ENCODE data around the gene ADAMTS20. TPM values are rescaled to one million over a fixed set of nuclear protein-coding genes. Genes with fewer than 3 reads are reported as not detected.

ADAMTS20 gene
- total RNA-seq, 2 experiments from 2014 or later: not detected

DNA sequence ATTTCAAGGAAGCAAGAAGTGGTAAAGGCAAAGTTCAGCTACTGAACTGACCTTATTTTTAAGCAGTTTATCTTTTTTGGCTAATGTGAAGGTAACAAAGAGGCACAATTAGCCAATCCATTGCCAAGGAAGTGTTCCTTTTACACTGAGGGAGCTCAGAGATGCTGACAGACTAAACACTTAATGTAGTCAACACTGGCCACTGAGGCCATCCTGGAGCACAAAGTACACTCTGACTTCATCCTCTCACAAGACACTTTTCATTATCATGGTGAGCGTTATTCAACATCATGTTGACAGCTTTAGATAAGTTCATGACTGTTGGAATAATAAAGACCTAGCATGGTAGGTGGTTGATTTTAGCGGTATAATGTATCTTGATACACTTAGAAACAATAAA lies 89.9 kb downstream of the ADAMTS20 start:
- ChIA-PET POLR2A (no interaction called here), CTCF (interaction anchor here (1.9 kb wide), 1 partner anchor 17 kb away, joined by 8 read pairs; no protein-coding TSS in a partner anchor)
- no peak overlapping the region for H3K4me3 Mint-ChIP-seq
- H3K4me1 Mint-ChIP-seq (ENCODE audit: low read depth): no peaks in the 10 kb centered on the region
- intact Hi-C loops (cut with micrococcal nuclease): no loop called here
- no peak overlapping the region for H3K27ac Mint-ChIP-seq
- H3K9me3 Mint-ChIP-seq: peaks cover 3% of the 10 kb centered on the region
- no peak for DNase-seq
- H3K27me3 Mint-ChIP-seq: no peaks in the 10 kb centered on the region
- no peaks in the 10 kb centered on the region for H3K36me3 Mint-ChIP-seq

DNA sequence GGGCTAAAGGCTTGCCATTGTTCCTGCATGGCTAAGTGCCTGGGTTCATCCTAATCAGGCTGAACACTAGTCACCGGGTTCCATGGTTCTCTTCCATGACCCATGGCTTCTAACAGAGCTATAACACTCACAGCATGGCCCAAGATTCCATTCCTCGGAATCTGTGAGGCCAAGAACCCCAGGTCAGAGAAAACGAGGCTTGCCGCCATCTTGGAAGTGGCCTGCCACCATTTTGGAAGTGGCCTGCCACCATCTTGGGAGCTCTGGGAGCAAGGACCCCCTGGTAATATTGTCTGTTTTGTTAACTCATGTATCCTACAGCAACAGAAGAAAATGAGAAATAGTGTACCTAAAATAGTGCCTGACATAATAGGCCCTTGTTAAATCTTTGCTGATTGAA lies 92.7 kb downstream of the ADAMTS20 start:
- Mint-ChIP-seq H3K4me1 (ENCODE audit: low read depth) (no peaks in the 10 kb centered on the region), H3K4me3 (no peak overlapping the region), H3K27ac (no peak overlapping the region), H3K27me3 (no peaks in the 10 kb centered on the region), H3K36me3 (no peaks in the 10 kb centered on the region), H3K9me3 (peaks cover 11% of the 10 kb centered on the region)
- ChIA-PET POLR2A (no interaction called here), CTCF (interaction anchor here (1.8 kb wide), 1 partner anchor 14 kb away, joined by 10 read pairs; no protein-coding TSS in a partner anchor)
- intact Hi-C loops (cut with micrococcal nuclease): no loop called here
- no peak for DNase-seq

DNA sequence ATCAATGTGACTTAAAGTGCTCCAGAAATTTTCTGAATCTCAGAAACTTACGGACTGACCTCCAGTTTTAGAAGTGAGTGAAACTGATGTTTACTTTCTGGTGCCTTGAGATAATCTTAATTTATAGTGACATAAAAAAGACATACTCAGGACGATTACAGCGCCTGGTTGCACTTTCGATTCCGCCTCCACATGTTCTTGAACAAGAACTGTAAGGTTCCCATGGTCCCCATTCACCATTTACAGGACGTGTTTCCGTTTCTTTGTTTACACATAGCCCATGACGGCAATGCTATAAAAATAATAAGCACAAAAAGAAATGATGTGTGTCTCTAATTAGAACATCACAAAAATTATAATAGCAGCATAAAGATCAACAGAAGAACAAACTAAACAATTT lies 98.2 kb downstream of the ADAMTS20 start:
- Mint-ChIP-seq H3K4me3 (no peak overlapping the region), H3K4me1 (ENCODE audit: low read depth) (no peaks in the 10 kb centered on the region), H3K27ac (no peak overlapping the region), H3K27me3 (no peaks in the 10 kb centered on the region), H3K9me3 (peaks cover 11% of the 10 kb centered on the region), H3K36me3 (no peaks in the 10 kb centered on the region)
- intact Hi-C loops (cut with micrococcal nuclease): no loop called here
- POLR2A ChIA-PET: no interaction called here
- DNase-seq: no peak
- CTCF ChIA-PET: no interaction called here

DNA sequence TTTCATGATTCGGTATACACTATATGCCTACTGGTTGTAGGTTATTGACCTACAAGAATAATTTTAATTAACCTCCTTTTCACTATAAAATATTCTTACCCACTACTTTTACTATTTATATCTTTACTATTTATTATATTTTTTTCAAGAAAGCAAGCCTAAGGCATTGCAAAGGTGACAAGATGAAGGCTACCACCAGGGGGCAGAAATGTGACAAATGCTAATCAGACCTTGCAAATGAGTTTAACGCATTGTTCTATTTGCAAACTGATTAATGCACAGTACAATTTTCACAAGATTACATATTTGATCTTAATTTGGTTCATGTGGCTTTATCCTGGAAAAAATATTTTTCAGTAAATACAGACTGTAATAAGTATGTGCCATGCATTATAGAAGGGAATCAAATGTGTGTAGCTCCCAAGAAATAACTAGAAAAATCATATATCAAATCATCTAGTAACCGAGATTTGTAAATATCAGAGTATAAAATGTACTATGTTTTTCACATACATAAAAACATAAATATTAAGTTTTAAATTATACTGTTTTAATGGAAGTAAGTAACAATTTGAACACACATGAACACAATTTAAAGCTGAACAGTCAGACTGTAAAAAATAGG lies 107.0 kb downstream of the ADAMTS20 start:
- intact Hi-C loops (cut with micrococcal nuclease): loop anchor here (1.0 to 10.0 kb wide), 3 partner anchors 227 to 437 kb away; no protein-coding TSS in a partner anchor

DNA sequence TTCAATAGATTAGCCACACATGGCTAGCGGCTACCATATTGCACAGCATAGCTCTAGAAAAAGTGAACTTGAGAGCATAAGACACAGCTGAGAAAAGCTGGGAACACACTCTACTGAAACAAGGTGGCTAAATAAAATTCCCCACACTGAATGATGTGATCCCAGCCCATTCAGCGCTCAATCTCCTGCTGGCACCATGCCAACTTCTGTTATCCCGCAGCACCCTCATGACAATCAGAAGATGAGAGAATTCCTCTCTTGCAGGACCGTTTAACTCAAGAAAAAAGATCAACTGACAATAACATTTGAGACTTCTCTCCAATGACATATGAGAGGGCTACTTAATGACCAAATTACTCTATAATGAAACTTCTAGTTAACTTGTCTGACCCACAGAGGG lies 115.4 kb downstream of the ADAMTS20 start:
- no peak for DNase-seq
- no peaks in the 10 kb centered on the region for H3K9me3 Mint-ChIP-seq
- no peaks in the 10 kb centered on the region for H3K4me1 Mint-ChIP-seq (ENCODE audit: low read depth)
- H3K4me3 Mint-ChIP-seq: no peak overlapping the region
- CTCF ChIA-PET: no interaction called here
- peaks cover 2% of the 10 kb centered on the region for H3K27me3 Mint-ChIP-seq
- POLR2A ChIA-PET: no interaction called here
- no peak overlapping the region for H3K27ac Mint-ChIP-seq
- intact Hi-C loops (cut with micrococcal nuclease): no loop called here
- H3K36me3 Mint-ChIP-seq: no peaks in the 10 kb centered on the region

More for the DNA sequence above, 107.0 kb downstream of the ADAMTS20 start:
- ChIA-PET CTCF (interaction anchor here (0.7 to 5.6 kb wide), 8 partner anchors 10 to 441 kb away, joined by 3 to 48 read pairs (median 8); no protein-coding TSS in a partner anchor), POLR2A (no interaction called here)
- no peaks in the 10 kb centered on the region for H3K9me3 Mint-ChIP-seq
- peak; percentile 55 for DNase-seq
- H3K4me3 Mint-ChIP-seq: no peak overlapping the region
- no peak overlapping the region for H3K27ac Mint-ChIP-seq
- no peaks in the 10 kb centered on the region for H3K36me3 Mint-ChIP-seq
- H3K27me3 Mint-ChIP-seq: no peaks in the 10 kb centered on the region
- H3K4me1 Mint-ChIP-seq (ENCODE audit: low read depth): no peaks in the 10 kb centered on the region

DNA sequence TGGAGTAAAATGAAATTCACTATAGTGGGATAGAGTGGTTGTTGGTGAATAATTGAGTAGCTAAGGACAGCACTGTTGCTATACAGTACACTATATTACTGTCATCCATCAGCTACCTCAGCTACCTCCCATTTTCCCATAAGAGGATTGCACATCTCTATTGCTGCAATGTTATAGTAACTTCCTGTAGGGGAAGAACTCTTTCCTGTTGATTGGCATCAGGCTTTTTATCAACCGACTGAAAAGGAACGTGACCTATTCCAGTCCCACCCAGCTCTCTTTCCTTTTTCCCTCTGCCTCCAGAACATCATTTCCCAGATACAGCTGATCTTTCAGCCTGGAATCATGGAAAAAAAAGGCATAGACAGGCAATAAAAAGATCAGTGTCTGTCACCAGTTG lies 117.4 kb downstream of the ADAMTS20 start:
- Mint-ChIP-seq H3K9me3 (no peaks in the 10 kb centered on the region), H3K27ac (no peak overlapping the region), H3K4me1 (ENCODE audit: low read depth) (no peaks in the 10 kb centered on the region), H3K27me3 (peaks cover 2% of the 10 kb centered on the region), H3K36me3 (no peaks in the 10 kb centered on the region), H3K4me3 (no peak overlapping the region)
- ChIA-PET POLR2A (no interaction called here), CTCF (no interaction called here)
- intact Hi-C loops (cut with micrococcal nuclease): no loop called here
- DNase-seq: no peak

DNA sequence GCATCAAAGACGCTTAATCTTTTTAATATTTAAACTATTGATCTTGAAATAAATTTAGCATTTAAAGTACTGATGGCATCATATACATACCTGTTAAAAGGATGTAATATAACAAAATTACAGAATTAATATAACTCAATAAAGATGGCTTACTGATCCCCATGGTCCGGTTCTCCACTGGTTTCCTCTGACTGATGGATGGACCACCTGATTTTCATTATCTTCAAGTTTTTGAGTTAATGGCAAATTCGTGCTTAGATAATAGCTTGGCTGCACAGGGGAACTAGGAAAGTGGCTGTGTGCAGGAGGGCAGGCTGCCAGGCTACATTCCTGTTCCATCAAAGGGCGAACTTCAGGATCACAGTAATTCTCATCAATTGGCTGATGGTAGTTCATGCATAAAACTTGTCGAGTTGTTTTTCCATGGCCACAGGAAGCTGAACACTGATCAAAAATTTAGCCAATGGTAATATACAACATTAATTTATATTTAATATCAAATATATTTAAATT lies 123.9 kb downstream of the ADAMTS20 start:
- no peak overlapping the region for H3K27ac Mint-ChIP-seq
- DNase-seq: no peak
- H3K4me3 Mint-ChIP-seq: no peak overlapping the region
- ChIA-PET POLR2A (no interaction called here), CTCF (no interaction called here)
- peaks cover 1% of the 10 kb centered on the region for H3K27me3 Mint-ChIP-seq
- no peaks in the 10 kb centered on the region for H3K36me3 Mint-ChIP-seq
- intact Hi-C loops (cut with micrococcal nuclease): no loop called here
- no peaks in the 10 kb centered on the region for H3K4me1 Mint-ChIP-seq (ENCODE audit: low read depth)
- no peaks in the 10 kb centered on the region for H3K9me3 Mint-ChIP-seq

DNA sequence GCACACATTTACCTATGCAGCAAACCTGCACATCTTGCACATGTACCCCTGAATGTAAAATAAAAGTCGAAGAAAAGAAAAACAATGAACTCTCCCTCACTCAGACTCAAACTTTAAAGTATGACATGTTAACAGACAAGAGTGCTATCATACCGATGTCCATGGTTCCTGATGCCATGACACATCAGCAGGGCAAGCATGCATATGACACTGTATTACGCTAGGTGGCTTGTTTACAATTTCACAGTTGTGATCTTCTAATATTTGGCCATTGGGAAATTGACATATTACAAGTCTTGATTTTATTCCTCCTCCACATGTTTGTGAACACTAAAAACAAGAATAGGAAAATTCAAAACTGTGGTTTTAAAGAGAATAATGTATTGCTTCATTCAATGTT lies 126.6 kb downstream of the ADAMTS20 start:
- no peak overlapping the region for H3K4me3 Mint-ChIP-seq
- no peaks in the 10 kb centered on the region for H3K4me1 Mint-ChIP-seq (ENCODE audit: low read depth)
- ChIA-PET CTCF (no interaction called here), POLR2A (no interaction called here)
- no peaks in the 10 kb centered on the region for H3K9me3 Mint-ChIP-seq
- peaks cover 1% of the 10 kb centered on the region for H3K27me3 Mint-ChIP-seq
- intact Hi-C loops (cut with micrococcal nuclease): no loop called here
- no peak overlapping the region for H3K27ac Mint-ChIP-seq
- no peaks in the 10 kb centered on the region for H3K36me3 Mint-ChIP-seq
- no peak for DNase-seq

DNA sequence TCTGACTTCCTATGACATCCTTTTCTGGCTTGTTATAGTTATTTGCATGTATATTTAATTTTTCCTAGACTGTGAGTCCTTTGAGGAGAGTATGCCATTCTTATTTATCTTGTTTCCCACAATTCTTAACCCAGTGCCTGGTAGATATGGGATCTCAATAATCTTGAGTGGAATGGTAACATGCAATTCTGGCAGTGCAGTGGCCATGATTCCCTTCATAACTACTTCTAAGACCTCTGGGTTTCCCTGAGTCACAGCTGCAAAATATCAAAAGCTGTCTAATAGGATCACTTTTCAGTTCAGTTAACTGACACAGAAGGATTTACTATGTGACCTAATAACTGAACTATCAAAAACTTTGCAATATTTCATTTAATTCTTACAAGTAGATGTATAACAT lies 135.0 kb downstream of the ADAMTS20 start:
- CTCF ChIA-PET: no interaction called here

DNA sequence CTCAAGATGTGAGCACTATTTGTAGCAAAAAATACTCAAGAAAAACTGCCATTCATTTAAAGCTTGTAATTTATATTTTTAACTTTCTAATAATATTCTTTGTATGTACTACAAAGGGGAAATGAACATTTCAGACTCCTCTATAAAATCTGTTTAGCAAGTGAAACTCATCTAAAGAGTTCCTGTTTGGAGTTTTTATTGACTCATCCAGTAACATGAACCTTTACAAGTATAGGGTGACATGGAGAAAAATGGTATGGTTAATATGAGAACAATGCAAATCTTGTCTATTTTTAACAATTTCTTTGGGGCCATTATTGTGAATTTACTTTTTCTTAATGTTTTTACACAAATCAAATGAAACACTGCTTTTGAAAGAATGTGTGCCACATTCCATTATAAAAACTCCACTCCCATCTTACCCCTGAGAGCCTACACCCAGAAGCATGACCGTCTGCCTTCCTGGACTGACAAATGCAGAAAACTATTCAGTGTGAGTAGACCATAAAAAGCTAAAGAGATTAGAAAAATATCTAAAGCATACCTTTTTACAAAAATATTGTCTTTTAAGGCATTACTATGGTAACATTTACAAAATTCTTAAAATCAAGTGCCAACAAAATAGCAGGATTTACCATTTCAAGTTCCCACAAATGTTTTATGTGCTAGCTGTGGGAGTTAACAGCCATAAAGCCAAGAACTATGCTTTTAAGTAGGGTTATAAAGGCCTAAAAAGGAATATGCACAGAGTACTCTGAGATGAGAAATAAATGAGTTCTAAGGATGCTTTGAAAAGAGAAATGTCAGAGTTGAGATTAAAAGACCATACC lies 144.0 kb downstream of the ADAMTS20 start:
- H3K36me3 Mint-ChIP-seq: no peaks in the 10 kb centered on the region
- no peak overlapping the region for H3K27ac Mint-ChIP-seq
- H3K4me1 Mint-ChIP-seq (ENCODE audit: low read depth): no peaks in the 10 kb centered on the region
- H3K4me3 Mint-ChIP-seq: no peak overlapping the region
- DNase-seq: no peak
- ChIA-PET POLR2A (no interaction called here), CTCF (no interaction called here)
- no peaks in the 10 kb centered on the region for H3K27me3 Mint-ChIP-seq
- intact Hi-C loops (cut with micrococcal nuclease): no loop called here
- no peaks in the 10 kb centered on the region for H3K9me3 Mint-ChIP-seq

More for the DNA sequence above, 135.0 kb downstream of the ADAMTS20 start:
- POLR2A ChIA-PET: no interaction called here
- H3K4me3 Mint-ChIP-seq: no peak overlapping the region
- H3K36me3 Mint-ChIP-seq: no peaks in the 10 kb centered on the region
- no peaks in the 10 kb centered on the region for H3K9me3 Mint-ChIP-seq
- DNase-seq: no peak
- no peaks in the 10 kb centered on the region for H3K27me3 Mint-ChIP-seq
- no peak overlapping the region for H3K27ac Mint-ChIP-seq
- H3K4me1 Mint-ChIP-seq (ENCODE audit: low read depth): no peaks in the 10 kb centered on the region
- intact Hi-C loops (cut with micrococcal nuclease): no loop called here

DNA sequence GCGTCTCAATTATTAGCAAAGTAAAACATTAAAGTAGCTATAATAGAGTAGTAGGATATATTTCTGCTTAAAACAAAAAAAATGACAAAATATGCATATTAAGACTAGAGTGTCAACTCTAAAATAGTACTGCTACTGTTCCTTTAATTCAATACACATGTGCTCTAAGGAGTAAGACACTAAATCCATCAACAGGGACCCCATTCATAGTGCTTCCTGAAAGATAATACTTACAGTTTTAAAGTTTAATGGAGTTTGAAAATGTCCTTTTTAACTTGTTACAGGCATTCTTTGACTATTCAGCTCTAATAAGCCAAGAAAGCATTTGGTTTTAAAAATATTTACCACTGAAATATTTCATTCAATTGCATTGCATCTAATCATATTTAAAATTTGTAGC lies 145.2 kb downstream of the ADAMTS20 start:
- H3K4me1 Mint-ChIP-seq (ENCODE audit: low read depth): no peaks in the 10 kb centered on the region
- H3K4me3 Mint-ChIP-seq: no peak overlapping the region
- no peak overlapping the region for H3K27ac Mint-ChIP-seq
- ChIA-PET POLR2A (no interaction called here), CTCF (no interaction called here)
- no peaks in the 10 kb centered on the region for H3K36me3 Mint-ChIP-seq
- no peak for DNase-seq
- intact Hi-C loops (cut with micrococcal nuclease): no loop called here
- H3K9me3 Mint-ChIP-seq: no peaks in the 10 kb centered on the region
- no peaks in the 10 kb centered on the region for H3K27me3 Mint-ChIP-seq

DNA sequence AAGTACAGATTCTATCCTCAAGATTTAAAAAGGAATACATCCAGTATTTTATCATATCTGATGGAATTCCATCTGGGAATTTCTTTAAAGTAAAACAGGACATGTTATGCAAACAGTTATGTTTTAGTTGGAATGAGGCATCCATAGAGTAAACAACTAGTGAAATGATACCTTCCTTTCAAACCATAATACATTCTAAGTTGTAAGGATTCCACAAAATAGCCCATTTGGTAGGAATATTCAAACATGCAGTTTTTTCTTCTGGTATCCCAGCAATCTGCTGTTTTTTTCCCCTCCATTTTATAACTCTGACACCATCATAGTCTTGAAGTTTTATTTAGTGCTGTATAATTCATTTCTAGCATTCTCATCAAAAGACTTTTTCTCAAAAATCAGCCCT lies 149.6 kb downstream of the ADAMTS20 start:
- DNase-seq: no peak
- no peak overlapping the region for H3K4me3 Mint-ChIP-seq
- ChIA-PET POLR2A (no interaction called here), CTCF (no interaction called here)
- H3K36me3 Mint-ChIP-seq: no peaks in the 10 kb centered on the region
- H3K27ac Mint-ChIP-seq: no peak overlapping the region
- H3K9me3 Mint-ChIP-seq: no peaks in the 10 kb centered on the region
- intact Hi-C loops (cut with micrococcal nuclease): no loop called here
- no peaks in the 10 kb centered on the region for H3K4me1 Mint-ChIP-seq (ENCODE audit: low read depth)
- no peaks in the 10 kb centered on the region for H3K27me3 Mint-ChIP-seq

DNA sequence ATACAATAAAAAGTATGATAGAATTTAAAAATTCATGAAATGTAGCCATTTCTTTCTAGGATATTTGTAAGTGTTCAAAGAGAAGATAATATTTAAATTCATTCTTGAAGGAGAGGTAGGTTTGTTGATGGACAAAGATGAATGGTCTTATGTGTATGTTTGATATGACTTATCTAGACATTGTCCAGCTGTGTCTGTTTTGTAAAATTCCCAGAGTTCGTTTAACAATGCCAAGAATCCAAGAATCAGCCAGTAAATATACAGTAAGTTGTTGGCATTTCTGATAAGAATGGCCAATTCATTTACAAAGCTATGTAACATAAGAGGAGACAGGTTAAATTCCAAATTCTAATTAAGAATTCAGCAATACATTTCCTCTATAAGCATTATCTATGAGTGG lies 150.9 kb downstream of the ADAMTS20 start:
- intact Hi-C loops (cut with micrococcal nuclease): no loop called here
- CTCF ChIA-PET: no interaction called here

More for the DNA sequence above, 150.9 kb downstream of the ADAMTS20 start:
- no peak for DNase-seq
- H3K36me3 Mint-ChIP-seq: no peaks in the 10 kb centered on the region
- no peak overlapping the region for H3K4me3 Mint-ChIP-seq
- no peaks in the 10 kb centered on the region for H3K27me3 Mint-ChIP-seq
- H3K27ac Mint-ChIP-seq: no peak overlapping the region
- no peaks in the 10 kb centered on the region for H3K4me1 Mint-ChIP-seq (ENCODE audit: low read depth)
- POLR2A ChIA-PET: no interaction called here
- no peaks in the 10 kb centered on the region for H3K9me3 Mint-ChIP-seq
